Neuronal stem cell (in vitro differentiated cells): Measurements from ENCODE around the gene CD8B2.
"Not testable (repeated sequence)": the region's sequence is repeated elsewhere in the genome, so short reads cannot be mapped to it uniquely, and the experiment has no call there.

Experiments
- DNase-seq: peaks from one replicate; pipeline ENCODE4 v3.0.0-alpha.2; 2013; ENCODE audit warnings: low spot score
- H2AFZ ChIP-seq: one replicate; pipeline ENCODE4 v1.6.1; 2013; ENCODE audit warnings: mild to moderate bottlenecking, low read length, inconsistent platforms
- H2AK5ac ChIP-seq: 2 replicates; pipeline ENCODE4 v1.6.1; 2013; ENCODE audit warnings: low read depth, mild to moderate bottlenecking, inconsistent platforms, low read length, moderate library complexity, mixed read lengths
- H2BK120ac ChIP-seq: 2 replicates; pipeline ENCODE4 v1.6.1; 2013; ENCODE audit warnings: low read depth, mild to moderate bottlenecking, inconsistent platforms, low read length, moderate library complexity, mixed read lengths
- H2BK12ac ChIP-seq: one replicate; pipeline ENCODE4 v1.6.1; 2013; ENCODE audit warnings: low read length, inconsistent platforms
- H2BK15ac ChIP-seq: 2 replicates; pipeline ENCODE4 v1.6.1; 2013; ENCODE audit warnings: mild to moderate bottlenecking, low read length, inconsistent platforms, mixed read lengths
- H2BK5ac ChIP-seq: one replicate; pipeline ENCODE4 v1.6.1; 2013; ENCODE audit warnings: inconsistent platforms, mild to moderate bottlenecking, low read length, moderate library complexity
- H3K14ac ChIP-seq: one replicate; pipeline ENCODE4 v1.6.1; 2013; ENCODE audit warnings: low read length, inconsistent platforms
- H3K18ac ChIP-seq: 2 replicates; pipeline ENCODE4 v1.6.1; 2013; ENCODE audit warnings: low read length, inconsistent platforms
- H3K23ac ChIP-seq: 2 replicates; pipeline ENCODE4 v1.6.1; 2013; ENCODE audit warnings: low read depth, mild to moderate bottlenecking, mixed read lengths, low read length, inconsistent platforms; ENCODE audit not compliant: poor library complexity
- H3K27ac ChIP-seq: replicated peaks from 3 replicates; pipeline ENCODE4 v1.5.1; 2013; ENCODE audit warnings: low read length, inconsistent platforms
- H3K27me3 ChIP-seq, 3 experiments: 2 replicates each; pipeline ENCODE4 v1.6.1; 2013; ENCODE audit warnings: low read length in 3 of 3, mild to moderate bottlenecking in 2 of 3, inconsistent platforms in 1 of 3, low read depth in 1 of 3, mixed read lengths in 1 of 3, moderate library complexity in 1 of 3; ENCODE audit not compliant: control insufficient read depth in 3 of 3, insufficient read depth in 3 of 3
- H3K36me3 ChIP-seq, 2 donors: replicated peaks in 1 of 2; 2 replicates each; pipeline ENCODE4 v1.6.1; 2013; ENCODE audit warnings: low read length in 2 of 2; ENCODE audit not compliant: control insufficient read depth in 2 of 2, insufficient read depth in 2 of 2
- H3K4ac ChIP-seq: 2 replicates; pipeline ENCODE4 v1.6.1; 2013; ENCODE audit warnings: inconsistent platforms, mild to moderate bottlenecking, low read length, moderate library complexity
- H3K4me1 ChIP-seq, 2 donors: 1 replicate in 1 of 2; 2 replicates in 1 of 2; pipeline ENCODE4 v1.6.1; 2013; ENCODE audit warnings: low read length in 2 of 2, low read depth in 1 of 2; ENCODE audit not compliant: control insufficient read depth in 2 of 2, insufficient read depth in 1 of 2
- H3K4me2 ChIP-seq: one replicate; pipeline ENCODE4 v1.6.1; 2013; ENCODE audit warnings: mild to moderate bottlenecking, low read length, inconsistent platforms; ENCODE audit not compliant: insufficient read depth, poor library complexity, severe bottlenecking
- H3K4me3 ChIP-seq, 2 donors: 2 replicates each; pipeline ENCODE4 v1.5.1; 2013; ENCODE audit warnings: low read length in 2 of 2, mild to moderate bottlenecking in 2 of 2, inconsistent platforms in 1 of 2, moderate library complexity in 1 of 2
- H3K79me1 ChIP-seq: one replicate; pipeline ENCODE4 v1.6.1; 2013; ENCODE audit warnings: low read depth, mild to moderate bottlenecking, inconsistent platforms, low read length, moderate library complexity
- H3K9ac ChIP-seq: one replicate; pipeline ENCODE4 v1.6.1; 2013; ENCODE audit warnings: mild to moderate bottlenecking, low read depth, low read length, inconsistent platforms; ENCODE audit not compliant: poor library complexity
- H3K9me3 ChIP-seq, 2 donors: replicated peaks in 1 of 2; 2 replicates each; pipeline versions ENCODE3 to v1.6.1; 2013; ENCODE audit warnings: low read length in 2 of 2, mild to moderate bottlenecking in 2 of 2, inconsistent platforms in 1 of 2, low read depth in 1 of 2, mixed read lengths in 1 of 2, moderate library complexity in 1 of 2; ENCODE audit not compliant: control insufficient read depth in 2 of 2, insufficient read depth in 1 of 2
- H4K8ac ChIP-seq: one replicate; pipeline ENCODE4 v1.6.1; 2013; ENCODE audit warnings: low read depth, mild to moderate bottlenecking, inconsistent platforms, low read length, moderate library complexity
- H4K91ac ChIP-seq: one replicate; pipeline ENCODE4 v1.6.1; 2013; ENCODE audit warnings: low read length, low read depth, mild to moderate bottlenecking, inconsistent platforms; ENCODE audit not compliant: poor library complexity
- WGBS, 2 donors: extraction: QIAGEN DNeasy Blood & Tissue Kit; methylation state at CpG; one replicate each; pipeline ENCODE4 v1.1.7; 2013; ENCODE audit warnings: missing lambda C conversion rate in 2 of 2, mixed read lengths in 1 of 2; ENCODE audit not compliant: insufficient read length in 2 of 2, insufficient replicate concordance in 1 of 2; ENCODE audit errors: extremely low coverage in 2 of 2; 5-methylcytosine and 5-hydroxymethylcytosine counted together

Gene CD8B2

GRCh38 chr2:106500350-106500749, 13.2 kb downstream of the CD8B2 start:
- H3K18ac ChIP-seq, H2BK15ac ChIP-seq, H3K9ac ChIP-seq, H3K23ac ChIP-seq, H3K36me3 ChIP-seq, H3K9me3 ChIP-seq, H3K14ac ChIP-seq, H4K91ac ChIP-seq, H3K79me1 ChIP-seq, H2BK5ac ChIP-seq, H3K4me1 ChIP-seq, H3K27me3 ChIP-seq, H2AFZ ChIP-seq, H2BK12ac ChIP-seq, H3K4me3 ChIP-seq, H2BK120ac ChIP-seq, H4K8ac ChIP-seq, H3K4me2 ChIP-seq, H2AK5ac ChIP-seq, H3K4ac ChIP-seq, H3K27ac ChIP-seq, DNase-seq: not testable (repeated sequence)
- WGBS, 2 donors: no CpG with 5 or more reads among the region's 7 CpGs

- H3K27ac ChIP-seq, H3K9ac ChIP-seq, H3K4me1 ChIP-seq, H2BK120ac ChIP-seq, H3K14ac ChIP-seq, H3K4ac ChIP-seq, H3K23ac ChIP-seq, H2BK12ac ChIP-seq, H2AK5ac ChIP-seq, H3K18ac ChIP-seq, H2AFZ ChIP-seq, H3K36me3 ChIP-seq, H2BK15ac ChIP-seq, H4K8ac ChIP-seq, H3K4me3 ChIP-seq, H3K4me2 ChIP-seq, H2BK5ac ChIP-seq, DNase-seq, H4K91ac ChIP-seq, H3K9me3 ChIP-seq, H3K79me1 ChIP-seq, H3K27me3 ChIP-seq: not testable (repeated sequence)
- WGBS, 2 donors: no CpG with 5 or more reads among the region's 8 CpGs
Observed at GRCh38 chr2:106502351-106502750, 15.2 kb downstream of the CD8B2 start.

GRCh38 chr2:106504192-106504591, 17.0 kb downstream of the CD8B2 start:
- not testable (repeated sequence) for H3K9ac ChIP-seq, H3K27me3 ChIP-seq, H3K79me1 ChIP-seq, H3K23ac ChIP-seq, H3K4me1 ChIP-seq, H2BK15ac ChIP-seq, H3K4me3 ChIP-seq, DNase-seq, H3K4me2 ChIP-seq, H2AFZ ChIP-seq, H3K18ac ChIP-seq, H3K4ac ChIP-seq, H3K14ac ChIP-seq, H2BK120ac ChIP-seq, H3K9me3 ChIP-seq, H3K27ac ChIP-seq, H4K8ac ChIP-seq, H2AK5ac ChIP-seq, H3K36me3 ChIP-seq, H2BK5ac ChIP-seq, H2BK12ac ChIP-seq, H4K91ac ChIP-seq
- no CpG with 5 or more reads among the region's 11 CpGs for WGBS, 2 donors

GRCh38 chr2:106504787-106505186, 17.6 kb downstream of the CD8B2 start:
- not testable (repeated sequence) for H3K9ac ChIP-seq, H3K79me1 ChIP-seq, H4K91ac ChIP-seq, H2BK15ac ChIP-seq, H3K4me1 ChIP-seq, H3K4me2 ChIP-seq, H2BK120ac ChIP-seq, H3K4ac ChIP-seq, H3K18ac ChIP-seq, H2BK5ac ChIP-seq, H3K9me3 ChIP-seq, H3K4me3 ChIP-seq, H3K23ac ChIP-seq, H3K27ac ChIP-seq, H2AK5ac ChIP-seq, H2AFZ ChIP-seq, H3K14ac ChIP-seq, DNase-seq, H3K27me3 ChIP-seq, H2BK12ac ChIP-seq, H3K36me3 ChIP-seq, H4K8ac ChIP-seq
- WGBS, 2 donors: no CpG with 5 or more reads among the region's 4 CpGs
